Prostate gland (tissue), 2 donors: ENCODE measurements around the gene ADGRG3. TPM values are rescaled to one million over a fixed set of nuclear protein-coding genes. Genes with fewer than 3 reads are reported as not detected.

Experiments used
- DNase-seq: peaks from one replicate; pipeline ENCODE4 v3.0.0-alpha.2; 2019; ENCODE audit warnings: low spot score
- H3K27ac ChIP-seq, 2 donors: fragments of 200-600 bp; sonication (generic); 2 replicates each; pipeline ENCODE4 v1.5.1; 2017 to 2019
- H3K27me3 ChIP-seq: fragments of 200-600 bp; sonication (generic); replicated peaks from 2 replicates; pipeline ENCODE4 v1.5.1; 2019; ENCODE audit not compliant: insufficient read depth
- H3K36me3 ChIP-seq, 2 donors: fragments of 200-600 bp; sonication (generic); 1 replicate in 1 of 2; 2 replicates in 1 of 2; pipeline versions ENCODE4 v1.5.1 to v1.8.1; 2017 to 2019
- H3K4me1 ChIP-seq: fragments of 200-600 bp; sonication (generic); replicated peaks from 2 replicates; pipeline ENCODE4 v1.5.1; 2019
- H3K4me3 ChIP-seq, 2 donors: fragments of 200-600 bp; sonication (generic); 2 replicates each; pipeline ENCODE4 v1.5.1; 2017 to 2019
- H3K9me3 ChIP-seq: fragments of 200-600 bp; sonication (generic); 2 replicates; pipeline ENCODE4 v1.5.1; 2017
- CTCF ChIP-seq, 4 experiments: fragments of 200-600 bp in 2 of 4; fragments of 450-650 bp in 2 of 4; sonication (generic) in 2 of 4; IDR thresholded peaks; 1 replicate in 3 of 4; 2 replicates in 1 of 4; pipeline ENCODE4 v1.5.1; 2016 to 2019; ENCODE audit warnings: antibody characterized with exemption in 4 of 4, mild to moderate bottlenecking in 2 of 4, moderate library complexity in 2 of 4
- POLR2A ChIP-seq: fragments of 450-650 bp; IDR thresholded peaks from one replicate; pipeline ENCODE4 v1.6.1; 2016; ENCODE audit warnings: antibody characterized with exemption, mild to moderate bottlenecking
- POLR2AphosphoS5 ChIP-seq: sonication (generic); formaldehyde crosslinking; IDR thresholded peaks from one replicate; pipeline ENCODE4 v1.6.1; 2017; ENCODE audit warnings: antibody characterized with exemption
- WGBS: methylation state at CpG from one replicate; pipeline ENCODE4 v1.1.5; 2018; 5-methylcytosine and 5-hydroxymethylcytosine counted together
- intact Hi-C: fragments of 100-400 bp; cut with DNase I; formaldehyde crosslinking; loops from one replicate; pipeline ENCODE4 v1.14.2; 2022
- total RNA-seq, 2 donors: library from RNA; depleted of rRNA; stranded (reverse); fragments of >200 nt; gene quantifications; one replicate each; pipeline ENCODE4 v1.1.0, GENCODE V29; 2016

ADGRG3 gene
- total RNA-seq, 2 donors from 2014 or later: not detected

- Histone ChIP-seq H3K4me3 (peak overlapping the region; percentile 6 to 14), H3K9me3 (no peaks in the 10 kb centered on the region), H3K4me1 (peaks cover 12% of the 10 kb centered on the region), H3K27me3 (no peaks in the 10 kb centered on the region), H3K36me3 (no peaks in the 10 kb centered on the region), H3K27ac (peak overlapping the region; percentile 15 to 54)
- DNase-seq: no peak
- WGBS: 58% methylated on average over 6 of the region's 7 CpGs
- TF ChIP-seq POLR2A (no peak), POLR2AphosphoS5 (no peak), CTCF (IDR thresholded peaks at IDR 0.05) (no peak)
- intact Hi-C loops: no loop called here
Measured at GRCh38 chr16:57628783-57629293, 39.3 kb upstream of the ADGRG3 start.

DNA sequence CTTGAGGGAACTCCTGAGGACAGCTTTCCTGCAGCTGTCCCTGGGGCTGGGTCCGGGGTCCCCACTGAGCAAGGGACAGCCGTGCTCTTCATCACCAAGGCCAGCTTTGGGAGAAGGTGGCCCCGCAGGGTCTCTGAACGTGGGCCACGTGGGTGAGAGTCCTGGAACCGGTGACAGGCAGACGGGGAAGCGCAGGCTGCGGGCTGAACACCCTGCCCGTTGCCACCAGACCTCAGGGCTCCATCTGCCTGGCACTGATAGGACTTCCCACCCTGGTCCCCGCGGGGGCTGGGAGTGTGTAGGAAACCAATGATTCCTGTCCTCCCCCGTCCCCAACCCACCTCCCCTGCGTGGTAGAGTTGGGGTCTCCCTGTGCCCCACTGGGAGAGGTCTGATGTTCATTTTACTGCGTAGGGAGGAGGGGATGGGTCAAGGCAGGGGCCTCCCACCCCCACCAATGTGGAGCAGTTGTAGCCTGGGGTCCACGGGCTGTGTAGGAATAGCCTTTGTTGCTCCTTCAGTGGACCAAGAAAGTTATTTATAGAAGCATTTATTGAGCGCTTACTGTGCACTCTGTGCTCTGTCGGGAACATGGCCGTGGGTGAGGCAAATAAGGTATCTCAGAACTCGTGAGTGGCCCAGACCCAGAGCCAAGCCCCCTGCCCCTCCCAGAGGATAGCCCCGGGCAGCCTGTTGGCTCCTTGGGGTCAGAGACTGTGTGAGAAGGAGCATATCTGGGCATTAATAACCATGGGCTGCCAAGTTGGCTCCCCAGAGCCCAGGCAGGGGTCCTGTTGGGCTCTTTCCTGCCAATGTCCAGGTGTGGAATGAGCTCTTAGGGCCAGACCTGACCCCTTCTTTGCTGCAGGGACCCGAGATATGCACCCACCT, 38.3 kb upstream of the ADGRG3 start:
- peak overlapping the region; percentile 15 to 18 for H3K27ac ChIP-seq
- TF ChIP-seq POLR2AphosphoS5 (no peak), POLR2A (no peak), CTCF (IDR thresholded peaks at IDR 0.05) (no peak)
- WGBS: 57% methylated on average over 19 of the region's 22 CpGs
- peaks cover 13% of the 10 kb centered on the region for H3K4me1 ChIP-seq
- intact Hi-C loops: no loop called here
- H3K36me3 ChIP-seq: no peaks in the 10 kb centered on the region
- no peaks in the 10 kb centered on the region for H3K9me3 ChIP-seq
- no peak for DNase-seq
- H3K4me3 ChIP-seq: peak overlapping the region; percentile 3 to 6
- H3K27me3 ChIP-seq: no peaks in the 10 kb centered on the region

GRCh38 chr16:57630407-57630797, 37.7 kb upstream of the ADGRG3 start:
- H3K36me3 ChIP-seq: no peaks in the 10 kb centered on the region
- H3K27me3 ChIP-seq: no peaks in the 10 kb centered on the region
- H3K9me3 ChIP-seq: no peaks in the 10 kb centered on the region
- DNase-seq: no peak
- 68% methylated on average over 10 of the region's 10 CpGs for WGBS
- TF ChIP-seq CTCF (IDR thresholded peaks at IDR 0.05) (no peak), POLR2A (no peak), POLR2AphosphoS5 (no peak)
- H3K4me1 ChIP-seq: peaks cover 20% of the 10 kb centered on the region
- H3K27ac ChIP-seq: peak overlapping the region; percentile 11 to 18
- no peak overlapping the region for H3K4me3 ChIP-seq
- intact Hi-C loops: no loop called here

DNA sequence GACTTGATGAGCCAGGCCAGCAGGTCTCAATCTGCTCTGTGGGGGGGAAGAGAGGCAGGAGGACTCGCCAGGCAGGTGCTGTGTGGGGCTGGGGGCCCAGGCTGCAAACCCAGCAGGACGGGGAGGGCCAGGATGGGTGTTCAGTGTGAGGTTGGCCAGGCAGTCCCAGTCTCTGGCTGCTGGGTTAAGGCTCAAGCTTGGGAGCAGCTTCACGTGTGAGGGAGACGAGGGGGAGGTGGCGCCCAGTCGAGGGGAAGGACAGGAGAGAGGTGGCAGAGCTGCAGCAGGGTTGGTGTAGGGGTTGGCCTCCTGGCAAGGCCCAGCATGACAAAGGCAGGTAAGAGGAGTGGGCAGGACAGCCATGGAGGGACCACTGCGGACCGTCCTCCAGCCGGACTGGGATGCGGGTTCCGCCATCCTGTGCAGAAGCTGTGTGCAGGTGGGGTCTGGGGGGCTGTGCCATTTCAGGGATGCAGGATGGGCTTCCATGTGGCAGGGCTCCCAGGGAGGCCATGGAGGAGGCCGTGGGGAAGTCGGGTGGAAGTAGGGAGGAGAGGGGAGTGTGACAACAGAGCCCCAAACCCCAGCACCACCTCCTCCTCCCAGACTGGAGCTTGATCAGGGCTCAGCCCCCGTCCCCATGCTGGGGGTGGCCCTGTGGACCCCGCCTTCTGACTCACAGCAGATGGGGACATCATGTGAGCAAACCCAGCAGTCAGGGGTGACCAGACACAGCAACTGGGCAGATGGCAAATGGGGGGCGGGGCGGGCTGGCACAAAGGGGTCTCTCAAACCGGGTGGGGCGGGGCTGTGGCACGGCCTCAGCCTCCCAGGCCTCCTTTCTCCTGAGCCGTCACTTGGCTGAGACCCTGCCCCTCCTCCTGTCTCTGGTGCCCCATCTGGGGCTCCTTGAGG, 36.9 kb upstream of the ADGRG3 start:
- H3K4me1 ChIP-seq: peaks cover 28% of the 10 kb centered on the region
- 74% methylated on average over 21 of the region's 21 CpGs for WGBS

More for the DNA sequence above, 36.9 kb upstream of the ADGRG3 start:
- no peak for TF ChIP-seq CTCF (IDR thresholded peaks at IDR 0.05)
- no peak for TF ChIP-seq POLR2AphosphoS5
- TF ChIP-seq POLR2A: no peak
- intact Hi-C loops: no loop called here
- peak overlapping the region in 1 of 2 donors; percentile 11 for H3K27ac ChIP-seq
- H3K36me3 ChIP-seq: no peaks in the 10 kb centered on the region
- H3K4me3 ChIP-seq: no peak overlapping the region
- no peak for DNase-seq
- H3K9me3 ChIP-seq: no peaks in the 10 kb centered on the region
- H3K27me3 ChIP-seq: no peaks in the 10 kb centered on the region
